Neural cell (in vitro differentiated cells): ENCODE results near the gene ZBTB46. TPM values are rescaled to one million over a fixed set of nuclear protein-coding genes. Genes with fewer than 3 reads are reported as not detected.

Source experiments
- H2AFZ ChIP-seq: fragments of 200-600, 300-800 bp; sonication (generic), shearing (Covaris generic); 2 replicates; pipeline ENCODE4 v1.6.0; 2014; ENCODE audit warnings: low read depth, mild to moderate bottlenecking, antibody characterized with exemption, low read length, moderate library complexity
- H3F3A ChIP-seq: fragments of 200-600 bp; shearing (Covaris generic); 2 replicates; pipeline ENCODE4 v1.6.1; 2016; ENCODE audit warnings: mild to moderate bottlenecking, moderate library complexity, mixed read lengths, antibody characterized with exemption, low read length; ENCODE audit not compliant: insufficient read depth, poor library complexity, severe bottlenecking
- H3K27ac ChIP-seq: fragments of 200-600, 300-800 bp; sonication (generic), shearing (Covaris generic); 2 replicates; pipeline ENCODE4 v1.5.1; 2014; ENCODE audit warnings: mild to moderate bottlenecking, low read length, moderate library complexity
- H3K27me3 ChIP-seq: fragments of 300-800, 200-600 bp; sonication (generic), shearing (Covaris generic); 2 replicates; pipeline ENCODE4 v1.6.0; 2014; ENCODE audit warnings: mild to moderate bottlenecking, low read depth, low read length, moderate library complexity; ENCODE audit not compliant: insufficient read depth
- H3K36me3 ChIP-seq: fragments of 300-800, 200-600 bp; sonication (generic), shearing (Covaris generic); 2 replicates; pipeline ENCODE4 v1.5.1; 2014; ENCODE audit warnings: mild to moderate bottlenecking, antibody characterized with exemption, low read length, moderate library complexity; ENCODE audit not compliant: insufficient read depth
- H3K4me2 ChIP-seq: fragments of 300-800, 200-600 bp; sonication (generic), shearing (Covaris generic); 2 replicates; pipeline ENCODE4 v1.6.0; 2014; ENCODE audit warnings: mild to moderate bottlenecking, low read length
- H3K4me3 ChIP-seq: fragments of 300-800, 200-600 bp; sonication (generic), shearing (Covaris generic); 2 replicates; pipeline ENCODE4 v1.5.1; 2014; ENCODE audit warnings: mild to moderate bottlenecking, low read length, moderate library complexity
- H3K79me2 ChIP-seq: fragments of 200-600 bp; shearing (Covaris generic); replicated peaks from 2 replicates; pipeline ENCODE4 v1.6.0; 2014; ENCODE audit warnings: mild to moderate bottlenecking, low read length, moderate library complexity; ENCODE audit not compliant: insufficient read depth
- H3K9ac ChIP-seq: fragments of 300-800, 200-600 bp; sonication (generic), shearing (Covaris generic); 2 replicates; pipeline ENCODE4 v1.6.1; 2016; ENCODE audit warnings: mild to moderate bottlenecking, low read length, mixed read lengths
- H3K9me2 ChIP-seq: fragments of 200-600 bp; shearing (Covaris generic); 2 replicates; pipeline ENCODE4 v1.6.1; 2016; ENCODE audit warnings: mild to moderate bottlenecking, low read length, mixed read lengths; ENCODE audit not compliant: insufficient read depth
- H3K9me3 ChIP-seq: fragments of 200-600, 300-800 bp; sonication (generic), shearing (Covaris generic); 2 replicates; pipeline ENCODE4 v1.6.1; 2016; ENCODE audit warnings: mild to moderate bottlenecking, mixed run types, low read length, moderate library complexity, mixed read lengths
- H4K20me1 ChIP-seq: fragments of 200-600 bp; shearing (Covaris generic); 2 replicates; pipeline ENCODE4 v1.6.1; 2016; ENCODE audit warnings: mild to moderate bottlenecking, mixed run types; ENCODE audit not compliant: insufficient read depth
- CTCF ChIP-seq: fragments of 450-650 bp; IDR thresholded peaks from 2 replicates; pipeline ENCODE4 v1.5.1; 2014; ENCODE audit warnings: antibody characterized with exemption, mild to moderate bottlenecking, moderate library complexity; ENCODE audit not compliant: poor library complexity, severe bottlenecking
- EP300 ChIP-seq: fragments of 450-650 bp; conservative IDR thresholded peaks from 2 replicates; pipeline ENCODE4 v1.6.1; 2014; ENCODE audit warnings: antibody characterized with exemption, mild to moderate bottlenecking, moderate library complexity; ENCODE audit not compliant: poor library complexity, severe bottlenecking
- EZH2 ChIP-seq: fragments of 200-600, 300-800 bp; shearing (Covaris generic), sonication (generic); IDR thresholded peaks from 2 replicates; pipeline ENCODE4 v1.6.1; 2014; ENCODE audit warnings: antibody characterized with exemption, low read length, borderline replicate concordance, mild to moderate bottlenecking; ENCODE audit not compliant: insufficient read depth, poor library complexity, severe bottlenecking
- MXI1 ChIP-seq: fragments of 450-650 bp; conservative IDR thresholded peaks from 2 replicates; pipeline ENCODE4 v1.6.1; 2014; ENCODE audit warnings: antibody characterized with exemption, mild to moderate bottlenecking; ENCODE audit not compliant: poor library complexity, severe bottlenecking
- POLR2AphosphoS5 ChIP-seq: IDR thresholded peaks from 2 replicates; pipeline ENCODE4 v1.6.1; 2012
- RAD21 ChIP-seq: fragments of 450-650 bp; conservative IDR thresholded peaks from 2 replicates; pipeline ENCODE4 v1.6.1; 2014; ENCODE audit warnings: antibody characterized with exemption, mild to moderate bottlenecking, moderate library complexity
- REST ChIP-seq: IDR thresholded peaks from 2 replicates; pipeline ENCODE4 v1.6.1; 2012; ENCODE audit warnings: borderline replicate concordance
- SMC3 ChIP-seq: fragments of 450-650 bp; conservative IDR thresholded peaks from 2 replicates; pipeline ENCODE4 v1.6.1; 2014; ENCODE audit warnings: antibody characterized with exemption, mild to moderate bottlenecking, moderate library complexity; ENCODE audit not compliant: poor library complexity
- TAF1 ChIP-seq: IDR thresholded peaks from 2 replicates; pipeline ENCODE4 v1.6.1; 2012; ENCODE audit warnings: low read depth
- polyA plus RNA-seq: library from polyadenylated mRNA; depleted of rRNA; stranded (reverse); fragments of >200 nt; gene quantifications from 2 replicates; pipeline ENCODE4 v1.2.3, GENCODE V29; 2014

The ZBTB46 gene
- polyA plus RNA-seq, 1 donor from 2014 or later, result 15.0 TPM

DNA sequence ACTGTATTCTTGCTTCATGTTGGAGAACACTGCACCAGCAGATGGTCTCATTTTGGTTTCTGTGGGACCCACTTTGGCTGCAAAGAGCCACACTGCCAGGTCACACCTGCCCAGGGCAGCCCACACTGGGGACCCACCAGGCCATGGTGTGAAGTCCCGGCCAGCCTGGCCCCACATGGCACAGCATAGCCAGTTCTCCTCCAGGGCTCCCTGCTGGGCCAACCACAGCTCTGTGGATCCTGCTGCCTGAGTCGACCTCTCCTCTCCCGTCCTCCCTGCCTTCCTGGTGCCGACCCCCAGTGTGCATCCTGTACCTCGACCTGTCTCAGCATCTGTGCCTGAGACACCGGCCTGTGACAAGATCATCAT lies 126.3 kb downstream of the ZBTB46 start:
- Histone ChIP-seq H3F3A (no peaks in the 10 kb centered on the region), H2AFZ (no peak overlapping the region), H3K27me3 (no peaks in the 10 kb centered on the region), H3K9me3 (no peaks in the 10 kb centered on the region), H3K36me3 (no peaks in the 10 kb centered on the region), H3K27ac (no peak overlapping the region), H3K9ac (no peak overlapping the region), H4K20me1 (no peaks in the 10 kb centered on the region), H3K9me2 (no peaks in the 10 kb centered on the region), H3K79me2 (peaks cover 19% of the 10 kb centered on the region), H3K4me2 (no peak overlapping the region), H3K4me3 (no peak overlapping the region)
- TF ChIP-seq EZH2, result no peak
- no peak for TF ChIP-seq REST
- no peak for TF ChIP-seq CTCF
- no peak for TF ChIP-seq RAD21
- TF ChIP-seq EP300, result no peak
- no peak for TF ChIP-seq MXI1

DNA sequence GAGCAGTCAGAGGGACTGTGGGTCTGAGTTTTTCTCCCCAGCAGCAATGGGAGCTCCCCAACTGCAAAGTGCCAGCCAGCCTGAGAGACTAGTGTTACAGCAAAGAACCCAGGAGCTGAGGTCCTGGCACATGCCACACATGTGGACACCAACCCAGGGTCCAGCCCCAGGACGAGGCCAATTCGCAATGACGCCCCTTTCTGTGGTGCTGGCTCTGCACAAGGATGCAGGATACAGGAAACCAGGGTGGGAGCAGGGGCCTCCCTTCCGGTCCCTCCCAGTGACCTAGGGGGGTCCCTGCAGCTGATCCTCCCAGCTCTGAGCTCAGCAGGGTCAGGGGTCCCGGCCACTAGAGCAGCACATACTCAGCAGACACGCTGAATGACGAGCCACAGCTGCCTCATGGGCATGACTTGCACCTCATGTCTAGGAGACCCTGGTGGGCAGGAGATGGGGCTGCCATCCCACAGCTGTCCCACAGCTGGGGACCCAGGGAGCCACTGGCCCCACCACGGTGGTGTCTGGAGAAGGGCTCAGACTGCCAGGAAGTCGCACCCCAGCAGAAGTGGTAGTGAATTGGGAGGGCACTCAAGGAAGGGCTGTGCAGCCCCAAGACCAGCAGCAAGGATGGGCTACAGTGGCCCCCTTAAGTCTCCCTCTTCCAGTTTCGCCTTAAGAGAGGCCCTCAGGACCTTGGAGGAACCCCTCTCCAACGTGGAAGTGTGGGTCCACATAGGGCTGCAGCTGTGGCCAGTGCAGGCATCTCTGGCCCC lies 126.9 kb downstream of the ZBTB46 start:
- no peaks in the 10 kb centered on the region for H3K9me3 ChIP-seq
- H3K9ac ChIP-seq, result no peak overlapping the region
- H3K36me3 ChIP-seq, result no peaks in the 10 kb centered on the region
- H3F3A ChIP-seq, result no peaks in the 10 kb centered on the region
- no peak for TF ChIP-seq POLR2AphosphoS5
- TF ChIP-seq EP300, result no peak
- TF ChIP-seq TAF1, result no peak
- TF ChIP-seq EZH2, result no peak
- no peak for TF ChIP-seq REST
- TF ChIP-seq RAD21, result no peak
- no peak for TF ChIP-seq MXI1
- TF ChIP-seq CTCF, result no peak
- TF ChIP-seq SMC3, result no peak
- no peaks in the 10 kb centered on the region for H3K27me3 ChIP-seq
- no peak overlapping the region for H2AFZ ChIP-seq
- H3K79me2 ChIP-seq, result peaks cover 14% of the 10 kb centered on the region
- H3K4me2 ChIP-seq, result no peak overlapping the region
- no peaks in the 10 kb centered on the region for H3K9me2 ChIP-seq
- no peaks in the 10 kb centered on the region for H4K20me1 ChIP-seq
- no peak overlapping the region for H3K27ac ChIP-seq
- H3K4me3 ChIP-seq, result no peak overlapping the region
